Fibroblast of mammary gland (primary cell): ENCODE data around the gene WWOX.

Experiments
- DNase-seq: peaks from one replicate; pipeline ENCODE4 v3.0.0-alpha.2; 2010; ENCODE audit warnings: low read depth
- H3K4me3 ChIP-seq: 2 replicates; pipeline ENCODE4 v1.5.1; 2011; ENCODE audit warnings: low read depth, mild to moderate bottlenecking, low read length, moderate library complexity; ENCODE audit not compliant: control insufficient read depth
- CTCF ChIP-seq: conservative IDR thresholded peaks from 2 replicates; pipeline ENCODE4 v1.5.1; 2011; ENCODE audit warnings: low read depth, low read length, inconsistent platforms; ENCODE audit not compliant: control insufficient read depth, insufficient read depth

WWOX gene

GRCh38 chr16:78822509-78822908 lies 723.1 kb downstream of the WWOX start:
- TF ChIP-seq CTCF: no peak
- no peak for DNase-seq
- H3K4me3 ChIP-seq: no peak overlapping the region

DNA sequence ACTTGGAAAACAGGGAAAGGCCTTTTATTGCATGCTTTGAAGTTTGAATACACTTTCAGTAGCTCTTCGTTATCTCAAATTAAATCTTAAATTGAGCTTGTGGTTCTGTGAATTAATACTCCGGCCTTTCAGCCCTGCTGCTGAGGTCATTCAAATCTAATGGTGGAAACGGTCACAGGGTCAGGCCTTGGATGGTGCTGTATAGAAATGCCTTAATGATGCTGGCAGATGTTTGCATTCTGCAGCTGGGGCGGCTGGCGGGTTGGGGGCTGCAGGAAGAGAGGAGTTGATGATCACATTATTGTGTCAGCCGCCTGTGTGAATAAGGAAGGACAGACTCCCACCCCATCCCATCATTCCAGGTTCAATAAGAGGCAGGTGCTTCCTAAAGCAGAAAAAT lies 723.6 kb downstream of the WWOX start:
- H3K4me3 ChIP-seq: no peak overlapping the region
- no peak for TF ChIP-seq CTCF
- DNase-seq: no peak

DNA sequence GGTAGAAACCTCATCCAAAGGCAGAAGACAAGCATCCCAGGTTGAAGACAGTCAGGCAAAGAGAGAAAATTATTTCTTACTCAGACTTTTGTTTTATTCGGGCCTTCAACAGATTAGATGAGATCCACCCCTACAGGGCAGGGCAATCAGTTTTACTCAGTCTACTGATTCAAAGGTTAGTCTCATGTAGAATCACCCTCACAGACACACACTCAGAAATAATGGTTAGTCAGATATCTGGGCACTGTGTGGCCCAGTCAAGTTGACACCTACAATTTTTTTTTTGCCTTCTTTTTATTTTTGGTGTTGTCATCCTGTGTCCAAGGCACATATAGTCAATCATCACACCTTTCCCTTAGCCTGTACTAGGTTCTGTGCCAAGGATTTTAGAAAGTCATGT lies 729.8 kb downstream of the WWOX start:
- no peak for DNase-seq
- no peak overlapping the region for H3K4me3 ChIP-seq
- TF ChIP-seq CTCF: no peak

DNA sequence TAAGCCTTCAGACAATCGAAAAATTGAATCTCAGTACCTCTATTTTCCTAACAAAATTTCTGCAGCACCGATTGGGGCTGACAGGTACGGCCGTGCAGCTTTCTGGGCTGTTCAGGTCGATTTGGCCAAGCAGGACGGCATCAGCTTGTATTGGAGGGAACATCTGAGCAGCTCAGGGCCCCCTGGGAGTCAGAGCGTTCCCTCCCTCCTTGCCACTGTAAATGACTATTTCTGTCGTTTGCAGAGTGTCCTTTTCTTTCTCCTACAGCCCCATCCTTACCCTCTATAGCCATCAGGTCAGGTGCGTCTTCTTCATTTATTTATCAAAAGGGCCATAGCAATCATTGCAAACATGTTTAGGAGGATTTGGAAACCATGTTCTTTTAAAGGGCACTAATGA lies 731.1 kb downstream of the WWOX start:
- no peak for DNase-seq
- TF ChIP-seq CTCF: no peak
- H3K4me3 ChIP-seq: no peak overlapping the region

GRCh38 chr16:78832100-78832499 lies 732.6 kb downstream of the WWOX start:
- H3K4me3 ChIP-seq: no peak overlapping the region
- no peak for TF ChIP-seq CTCF
- no peak for DNase-seq

- no peak for TF ChIP-seq CTCF
- no peak for DNase-seq
- no peak overlapping the region for H3K4me3 ChIP-seq
Observed at GRCh38 chr16:78836802-78837491, 737.5 kb downstream of the WWOX start.

DNA sequence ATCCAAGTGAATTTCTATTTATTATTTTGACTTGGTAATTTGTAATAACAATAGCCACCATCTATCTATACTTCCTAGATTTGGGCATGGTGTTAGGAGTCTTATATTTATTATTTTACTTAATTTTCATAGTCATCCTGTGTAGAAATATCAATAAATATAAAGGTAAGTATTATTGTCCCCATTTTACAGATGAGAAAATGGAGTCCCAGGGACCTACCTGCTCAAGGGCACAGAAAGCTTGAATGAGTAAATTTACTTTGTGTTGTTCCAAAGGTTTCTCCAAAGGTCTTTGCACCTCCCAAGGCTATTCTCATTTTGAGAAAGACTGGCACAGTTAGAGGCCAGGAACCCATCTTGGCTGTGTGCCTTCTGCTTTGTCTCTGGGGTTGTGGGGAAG lies 738.3 kb downstream of the WWOX start:
- TF ChIP-seq CTCF: no peak
- no peak for DNase-seq
- no peak overlapping the region for H3K4me3 ChIP-seq
